Measurements from ENCODE around the gene WDR91. TPM values are rescaled to one million over a fixed set of nuclear protein-coding genes. Genes with fewer than 3 reads are reported as not detected.
"Not testable (repeated sequence)": the region's sequence is repeated elsewhere in the genome, so short reads cannot be mapped to it uniquely, and the experiment has no call there.

WDR91 gene
- total RNA-seq, 1 donor from 2014 or later, result 30.0 TPM

DNA sequence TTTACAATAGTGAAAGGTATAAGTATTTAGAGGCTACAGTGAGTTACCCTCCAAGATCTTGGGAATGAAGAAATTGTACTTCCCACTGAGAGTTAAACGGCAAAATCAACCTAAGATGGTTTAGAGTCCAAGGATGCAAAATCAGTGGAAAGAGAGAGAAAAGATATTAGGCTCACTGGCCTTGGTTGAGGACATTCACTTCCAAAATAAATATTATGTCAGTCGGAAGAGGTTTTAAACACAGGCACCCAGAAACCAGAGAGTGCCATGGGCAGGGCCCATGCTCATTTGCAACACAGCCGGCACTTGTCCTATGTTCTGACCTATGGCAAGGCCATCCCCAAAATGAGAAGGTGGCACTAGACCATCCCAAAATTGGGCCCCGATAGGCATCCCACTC is 3.9 kb upstream of the WDR91 start:
- H3K4me3 ChIP-seq, result no peak overlapping the region
- no peaks in the 10 kb centered on the region for H3K27me3 ChIP-seq
- TF ChIP-seq, protein P1, sequence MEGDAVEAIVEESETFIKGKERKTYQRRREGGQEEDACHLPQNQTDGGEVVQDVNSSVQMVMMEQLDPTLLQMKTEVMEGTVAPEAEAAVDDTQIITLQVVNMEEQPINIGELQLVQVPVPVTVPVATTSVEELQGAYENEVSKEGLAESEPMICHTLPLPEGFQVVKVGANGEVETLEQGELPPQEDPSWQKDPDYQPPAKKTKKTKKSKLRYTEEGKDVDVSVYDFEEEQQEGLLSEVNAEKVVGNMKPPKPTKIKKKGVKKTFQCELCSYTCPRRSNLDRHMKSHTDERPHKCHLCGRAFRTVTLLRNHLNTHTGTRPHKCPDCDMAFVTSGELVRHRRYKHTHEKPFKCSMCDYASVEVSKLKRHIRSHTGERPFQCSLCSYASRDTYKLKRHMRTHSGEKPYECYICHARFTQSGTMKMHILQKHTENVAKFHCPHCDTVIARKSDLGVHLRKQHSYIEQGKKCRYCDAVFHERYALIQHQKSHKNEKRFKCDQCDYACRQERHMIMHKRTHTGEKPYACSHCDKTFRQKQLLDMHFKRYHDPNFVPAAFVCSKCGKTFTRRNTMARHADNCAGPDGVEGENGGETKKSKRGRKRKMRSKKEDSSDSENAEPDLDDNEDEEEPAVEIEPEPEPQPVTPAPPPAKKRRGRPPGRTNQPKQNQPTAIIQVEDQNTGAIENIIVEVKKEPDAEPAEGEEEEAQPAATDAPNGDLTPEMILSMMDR (IDR thresholded peaks at IDR 0.05), result no peak
- DNase-seq (no peak), ATAC-seq (no peak)
- intact Hi-C loops (cut with DNase I), result no loop called here
- H3K36me3 ChIP-seq, result no peaks in the 10 kb centered on the region
- no peak overlapping the region for H3K27ac ChIP-seq
- H3K9me3 ChIP-seq, result no peaks in the 10 kb centered on the region
- peaks cover 5% of the 10 kb centered on the region for H3K4me1 ChIP-seq

DNA sequence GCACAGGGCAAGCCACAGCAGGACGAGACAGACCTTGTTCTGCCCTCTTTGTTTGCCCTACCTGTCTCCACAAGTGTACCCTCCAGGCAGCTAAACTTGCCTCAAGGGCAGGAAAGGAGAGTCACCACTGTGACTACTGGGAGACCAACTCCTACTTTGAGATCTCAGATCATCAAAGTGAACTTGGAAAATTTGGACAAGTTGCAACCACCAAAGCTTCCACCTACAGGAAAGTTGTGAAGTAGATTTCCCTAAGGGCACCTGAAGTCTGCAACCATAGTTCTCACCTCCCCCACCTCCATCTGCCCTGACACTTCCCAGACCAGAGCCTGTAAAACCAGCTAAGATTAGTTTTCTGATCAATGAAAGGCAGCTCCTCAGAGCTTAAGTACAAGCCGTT is 2.5 kb upstream of the WDR91 start:
- DNase-seq (no peak), ATAC-seq (no peak)
- Histone ChIP-seq H3K9me3 (no peaks in the 10 kb centered on the region), H3K4me1 (peaks cover 15% of the 10 kb centered on the region), H3K27me3 (no peaks in the 10 kb centered on the region), H3K27ac (no peak overlapping the region), H3K4me3 (no peak overlapping the region), H3K36me3 (no peaks in the 10 kb centered on the region)
- intact Hi-C loops (cut with DNase I), result no loop called here
- TF ChIP-seq, protein P1 (IDR thresholded peaks at IDR 0.05), result no peak

DNA sequence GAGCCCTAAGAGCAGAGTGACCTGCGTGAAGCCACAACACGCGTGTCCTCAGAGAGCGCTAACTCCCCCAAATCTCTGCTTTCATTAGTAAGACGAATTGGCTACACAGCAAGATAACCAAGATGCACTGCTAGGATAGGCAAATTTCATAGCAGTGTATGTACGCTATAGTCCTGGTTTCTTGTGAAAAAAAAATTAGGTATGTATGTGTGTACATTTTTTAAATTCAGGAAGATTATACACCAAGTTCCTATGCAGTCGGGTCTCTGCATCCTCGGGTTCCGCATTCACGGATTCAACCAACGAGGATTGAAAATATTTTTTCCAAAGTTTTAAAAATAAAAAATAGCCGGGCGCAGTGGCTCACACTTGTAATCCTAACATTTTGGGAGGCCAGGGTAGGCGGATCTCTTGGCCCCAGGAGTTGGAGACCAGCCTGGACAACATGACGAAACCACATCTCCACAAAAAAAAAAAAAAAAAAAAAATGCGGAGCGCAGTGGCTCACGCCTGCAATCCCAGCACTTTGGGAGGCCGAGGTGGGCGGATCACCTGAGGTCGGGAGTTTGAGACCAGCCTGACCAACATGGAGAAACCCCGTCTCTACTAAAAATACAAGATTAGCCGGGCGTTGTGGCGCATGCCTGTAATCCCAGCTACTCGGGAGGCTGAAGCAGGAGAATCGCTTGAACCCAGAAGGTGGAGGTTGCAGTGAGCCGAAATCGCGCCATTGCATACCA is 790 bp upstream of the WDR91 start:
- H3K9me3 ChIP-seq; intact Hi-C loops (cut with DNase I); H3K36me3 ChIP-seq; ATAC-seq; H3K27me3 ChIP-seq; DNase-seq: not testable (repeated sequence)
- Histone ChIP-seq H3K27ac (peak overlapping the region; percentile 84), H3K4me3 (peak overlapping the region; percentile 87), H3K4me1 (peaks cover 30% of the 10 kb centered on the region)

DNA sequence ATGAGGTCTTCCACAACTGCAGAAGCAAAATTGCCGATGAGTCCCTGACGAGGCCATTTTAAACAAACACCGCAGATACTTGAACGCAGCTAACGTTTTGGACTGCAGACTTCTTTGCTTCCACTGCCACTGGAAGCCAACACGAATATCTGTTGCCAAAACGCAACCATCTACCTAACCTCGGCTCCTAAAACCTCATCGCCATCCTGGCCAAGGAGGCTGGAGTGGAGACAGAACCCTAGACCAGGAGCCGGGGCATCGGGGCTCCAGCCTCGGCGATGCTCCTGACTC is 493 bp downstream of the WDR91 start:
- Histone ChIP-seq H3K4me3 (peak overlapping the region; percentile 87), H3K27me3 (no peaks in the 10 kb centered on the region), H3K27ac (peak overlapping the region; percentile 95), H3K9me3 (no peaks in the 10 kb centered on the region), H3K36me3 (no peaks in the 10 kb centered on the region), H3K4me1 (peaks cover 35% of the 10 kb centered on the region)
- no peak for ATAC-seq
- intact Hi-C loops (cut with DNase I), result no loop called here
- DNase-seq, result no peak
- TF ChIP-seq, protein P1 (IDR thresholded peaks at IDR 0.05), result no peak

DNA sequence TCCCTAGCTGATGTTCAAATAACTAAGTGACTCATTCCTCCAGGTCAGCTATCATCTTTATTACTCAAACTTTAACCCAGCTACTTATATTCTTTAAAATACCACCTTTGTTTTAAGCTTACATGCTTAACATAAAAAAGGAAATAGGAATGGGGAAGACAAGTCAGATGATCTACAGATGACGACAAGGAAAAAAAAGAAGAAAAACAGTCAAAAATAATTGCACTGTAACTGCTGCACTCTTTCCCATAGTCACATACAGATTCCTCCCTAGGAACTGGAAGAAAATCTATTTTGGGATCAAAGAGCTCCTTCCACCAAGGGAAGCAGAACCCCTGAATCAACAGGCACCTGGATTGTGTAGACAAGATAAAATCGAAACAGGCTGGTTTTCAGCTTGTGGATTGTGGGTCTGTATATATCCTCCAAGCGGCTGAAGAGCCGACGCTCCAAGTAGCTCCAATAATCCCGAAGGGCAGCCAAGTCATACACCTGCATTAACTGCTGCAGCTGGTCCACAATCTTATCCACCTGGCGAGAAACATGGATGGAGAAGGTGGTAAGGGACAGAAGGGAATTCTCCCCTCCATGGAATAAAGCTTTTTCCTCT is 2.0 kb downstream of the WDR91 start:
- peaks cover 9% of the 10 kb centered on the region for H3K36me3 ChIP-seq
- intact Hi-C loops (cut with DNase I), result no loop called here
- H3K4me1 ChIP-seq, result peaks cover 39% of the 10 kb centered on the region
- ATAC-seq, result no peak
- no peaks in the 10 kb centered on the region for H3K27me3 ChIP-seq
- no peak overlapping the region for H3K27ac ChIP-seq
- no peaks in the 10 kb centered on the region for H3K9me3 ChIP-seq
- DNase-seq, result no peak
- H3K4me3 ChIP-seq, result no peak overlapping the region
- TF ChIP-seq, protein P1 (IDR thresholded peaks at IDR 0.05), result no peak

DNA sequence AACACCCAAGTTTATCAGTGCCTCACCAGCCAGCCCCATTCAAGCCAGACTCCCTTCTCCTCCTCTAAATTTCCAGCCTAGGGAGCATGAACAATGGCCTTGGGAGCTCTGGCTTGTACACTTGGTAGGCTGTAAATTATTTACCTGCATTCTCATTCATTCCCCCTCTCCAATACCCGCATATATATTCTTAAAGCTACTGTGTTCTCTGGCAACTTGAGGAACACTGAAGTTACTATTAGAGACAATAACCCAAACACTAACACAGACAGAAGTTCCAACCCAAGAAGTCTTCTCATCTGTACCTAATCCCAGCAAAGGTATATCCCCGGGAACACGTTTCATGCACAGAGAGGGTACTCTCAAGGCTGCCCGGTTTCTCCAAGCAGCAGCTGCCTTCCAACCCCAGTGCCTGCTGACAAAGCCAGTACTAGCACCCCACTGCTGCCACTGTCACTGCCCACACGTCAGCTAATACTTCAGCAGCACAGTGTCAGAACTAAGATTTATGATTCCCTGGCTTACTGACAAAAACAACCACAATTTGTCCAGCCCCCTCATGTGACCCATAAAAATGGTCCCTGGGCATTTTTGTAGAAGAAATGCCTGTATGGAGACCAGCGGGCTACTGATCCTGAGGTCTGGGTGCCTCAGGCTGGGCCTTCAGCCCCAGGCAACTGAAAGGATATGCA is 3.1 kb downstream of the WDR91 start:
- no peak for DNase-seq
- Histone ChIP-seq H3K9me3 (no peaks in the 10 kb centered on the region), H3K4me1 (peaks cover 39% of the 10 kb centered on the region), H3K27me3 (no peaks in the 10 kb centered on the region), H3K4me3 (no peak overlapping the region), H3K36me3 (peaks cover 9% of the 10 kb centered on the region), H3K27ac (no peak overlapping the region)
- TF ChIP-seq, protein P1 (IDR thresholded peaks at IDR 0.05), result no peak
- intact Hi-C loops (cut with DNase I), result no loop called here
- ATAC-seq, result no peak

Data from upper lobe of right lung (tissue), 1 donor.